ENCODE results near the gene ATF2.
"Not testable (repeated sequence)": the region's sequence is repeated elsewhere in the genome, so short reads cannot be mapped to it uniquely, and the experiment has no call there.

The ATF2 gene

GRCh38 chr2:175166216-175166824 is 1.7 kb downstream of the ATF2 start:
- no peak for DNase-seq (ENCODE audit: low read depth in 4 of 4, low spot score in 1 of 4)

- DNase-seq (ENCODE audit: low read depth in 4 of 4, low spot score in 1 of 4), result no peak
Observed at GRCh38 chr2:175164235-175164634, 3.8 kb downstream of the ATF2 start.

GRCh38 chr2:175158894-175159293 is 9.1 kb downstream of the ATF2 start:
- no peak for DNase-seq (ENCODE audit: low read depth in 4 of 4, low spot score in 1 of 4)

GRCh38 chr2:175156534-175156933 is 11.5 kb downstream of the ATF2 start:
- no peak for DNase-seq (ENCODE audit: low read depth in 4 of 4, low spot score in 1 of 4)

- DNase-seq (ENCODE audit: low read depth in 4 of 4, low spot score in 1 of 4), result no peak
Observed at GRCh38 chr2:175154661-175155082, 13.3 kb downstream of the ATF2 start.

- DNase-seq (ENCODE audit: low read depth in 4 of 4, low spot score in 1 of 4), result no peak
Observed at GRCh38 chr2:175152242-175152641, 15.8 kb downstream of the ATF2 start.

- no peak for DNase-seq (ENCODE audit: low read depth in 4 of 4, low spot score in 1 of 4)
Observed at GRCh38 chr2:175151791-175152190, 16.2 kb downstream of the ATF2 start.

GRCh38 chr2:175147186-175147585 is 20.8 kb downstream of the ATF2 start:
- DNase-seq (ENCODE audit: low read depth in 4 of 4, low spot score in 1 of 4), result no peak

GRCh38 chr2:175143678-175144077 is 24.3 kb downstream of the ATF2 start:
- no peak for DNase-seq (ENCODE audit: low read depth in 4 of 4, low spot score in 1 of 4)

GRCh38 chr2:175143191-175143590 is 24.8 kb downstream of the ATF2 start:
- DNase-seq (ENCODE audit: low read depth in 4 of 4, low spot score in 1 of 4), result no peak

- DNase-seq (ENCODE audit: low read depth in 4 of 4, low spot score in 1 of 4), result no peak
Observed at GRCh38 chr2:175140332-175140731, 27.7 kb downstream of the ATF2 start.

GRCh38 chr2:175137793-175138192 is 30.2 kb downstream of the ATF2 start:
- DNase-seq (ENCODE audit: low read depth in 4 of 4, low spot score in 1 of 4), result no peak

GRCh38 chr2:175136334-175137215 is 31.4 kb downstream of the ATF2 start:
- no peak for DNase-seq (ENCODE audit: low read depth in 4 of 4, low spot score in 1 of 4)

- no peak for DNase-seq (ENCODE audit: low read depth in 4 of 4, low spot score in 1 of 4)
Observed at GRCh38 chr2:175135862-175136261, 32.1 kb downstream of the ATF2 start.

- no peak for DNase-seq (ENCODE audit: low read depth in 4 of 4, low spot score in 1 of 4)
Observed at GRCh38 chr2:175135177-175135576, 32.8 kb downstream of the ATF2 start.

- no peak for DNase-seq (ENCODE audit: low read depth in 4 of 4, low spot score in 1 of 4)
Observed at GRCh38 chr2:175131252-175131651, 36.8 kb downstream of the ATF2 start.

- DNase-seq (ENCODE audit: low read depth in 4 of 4, low spot score in 1 of 4), result no peak
Observed at GRCh38 chr2:175126661-175127060, 41.3 kb downstream of the ATF2 start.

GRCh38 chr2:175123254-175123653 is 44.7 kb downstream of the ATF2 start:
- no peak for DNase-seq (ENCODE audit: low read depth in 4 of 4, low spot score in 1 of 4)

- no peak for DNase-seq (ENCODE audit: low read depth in 4 of 4, low spot score in 1 of 4)
Observed at GRCh38 chr2:175111200-175111657, 56.8 kb downstream of the ATF2 start.

- DNase-seq (ENCODE audit: low read depth in 4 of 4, low spot score in 1 of 4), result not testable (repeated sequence)
Observed at GRCh38 chr2:175108091-175108490, 59.9 kb downstream of the ATF2 start.

GRCh38 chr2:175107146-175107545 is 60.9 kb downstream of the ATF2 start:
- no peak for DNase-seq (ENCODE audit: low read depth in 4 of 4, low spot score in 1 of 4)

GRCh38 chr2:175103191-175103590 is 64.8 kb downstream of the ATF2 start:
- no peak for DNase-seq (ENCODE audit: low read depth in 4 of 4, low spot score in 1 of 4)
